ENCODE data around the gene ZNF17. TPM values are rescaled to one million over a fixed set of nuclear protein-coding genes. Genes with fewer than 3 reads are reported as not detected.

ZNF17 gene
- total RNA-seq, 3 donors from 2014 or later = 10.5 to 22.0 (median 11.2) TPM

DNA sequence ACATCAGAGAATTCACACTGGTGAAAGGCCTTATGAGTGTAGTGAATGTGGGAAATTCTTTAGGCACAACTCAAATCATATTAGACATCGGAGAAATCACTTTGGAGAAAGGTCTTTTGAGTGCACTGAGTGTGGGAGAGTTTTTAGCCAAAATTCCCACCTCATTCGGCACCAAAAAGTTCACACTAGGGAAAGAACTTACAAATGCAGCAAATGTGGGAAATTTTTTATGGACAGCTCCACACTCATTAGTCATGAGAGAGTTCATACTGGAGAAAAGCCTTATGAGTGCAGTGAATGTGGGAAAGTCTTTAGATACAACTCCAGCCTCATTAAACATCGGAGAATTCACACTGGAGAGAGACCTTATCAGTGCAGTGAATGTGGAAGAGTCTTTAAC, 10.1 kb downstream of the ZNF17 start:
- H3K9me3 ChIP-seq = peaks cover 85 to 86% of the 10 kb centered on the region in 2 donors
- H3K4me3 ChIP-seq = no peak overlapping the region
- intact Hi-C loops (cut with DNase I; ENCODE audit: low total_unique reads) = no loop called here
- peaks cover 26% of the 10 kb centered on the region for H3K36me3 ChIP-seq
- no peaks in the 10 kb centered on the region for H3K4me1 ChIP-seq
- no peak for TF ChIP-seq POLR2AphosphoS5 (IDR thresholded peaks at IDR 0.05)
- TF ChIP-seq, protein P1, sequence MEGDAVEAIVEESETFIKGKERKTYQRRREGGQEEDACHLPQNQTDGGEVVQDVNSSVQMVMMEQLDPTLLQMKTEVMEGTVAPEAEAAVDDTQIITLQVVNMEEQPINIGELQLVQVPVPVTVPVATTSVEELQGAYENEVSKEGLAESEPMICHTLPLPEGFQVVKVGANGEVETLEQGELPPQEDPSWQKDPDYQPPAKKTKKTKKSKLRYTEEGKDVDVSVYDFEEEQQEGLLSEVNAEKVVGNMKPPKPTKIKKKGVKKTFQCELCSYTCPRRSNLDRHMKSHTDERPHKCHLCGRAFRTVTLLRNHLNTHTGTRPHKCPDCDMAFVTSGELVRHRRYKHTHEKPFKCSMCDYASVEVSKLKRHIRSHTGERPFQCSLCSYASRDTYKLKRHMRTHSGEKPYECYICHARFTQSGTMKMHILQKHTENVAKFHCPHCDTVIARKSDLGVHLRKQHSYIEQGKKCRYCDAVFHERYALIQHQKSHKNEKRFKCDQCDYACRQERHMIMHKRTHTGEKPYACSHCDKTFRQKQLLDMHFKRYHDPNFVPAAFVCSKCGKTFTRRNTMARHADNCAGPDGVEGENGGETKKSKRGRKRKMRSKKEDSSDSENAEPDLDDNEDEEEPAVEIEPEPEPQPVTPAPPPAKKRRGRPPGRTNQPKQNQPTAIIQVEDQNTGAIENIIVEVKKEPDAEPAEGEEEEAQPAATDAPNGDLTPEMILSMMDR (IDR thresholded peaks at IDR 0.05) = no peak
- no peak for TF ChIP-seq POLR2A (IDR thresholded peaks at IDR 0.05)
- H3K27ac ChIP-seq = no peak overlapping the region
- no peaks in the 10 kb centered on the region for H3K27me3 ChIP-seq
- no peak for DNase-seq (ENCODE audit: low spot score in 2 of 2)

DNA sequence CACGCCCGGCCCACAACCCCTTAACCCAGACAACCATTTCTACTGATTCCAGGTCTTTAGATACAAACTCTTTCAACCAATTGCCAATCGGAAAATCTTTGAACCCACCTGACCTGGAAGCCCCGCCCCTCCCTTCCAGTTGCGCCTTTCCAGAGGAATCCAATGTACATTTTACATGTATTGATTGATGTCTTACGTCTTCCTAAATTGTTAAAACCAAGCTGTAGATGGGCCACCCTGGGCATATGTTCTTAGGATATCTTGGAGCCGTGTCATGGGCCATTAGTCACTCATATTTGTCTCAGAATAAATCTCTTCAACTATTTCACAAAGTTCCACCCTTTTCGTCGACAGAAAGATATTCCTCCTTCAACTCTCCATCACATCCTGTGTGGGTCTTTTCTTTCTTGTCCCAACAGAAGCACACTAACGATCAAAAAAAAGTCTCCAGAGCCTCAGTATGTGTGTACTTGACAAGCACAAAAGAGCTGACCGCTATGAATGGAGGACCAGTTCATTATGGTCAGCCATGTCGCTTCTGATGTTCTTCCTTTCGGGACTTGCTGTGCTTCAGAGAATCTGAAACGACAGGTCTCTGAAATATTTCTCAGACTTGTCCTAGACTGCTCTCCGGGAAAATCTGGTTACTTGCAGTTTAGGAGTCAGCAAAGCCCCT, 23.6 kb downstream of the ZNF17 start:
- peaks cover 0 to 8% of the 10 kb centered on the region in 2 donors for H3K9me3 ChIP-seq
- H3K4me3 ChIP-seq = peak overlapping the region; percentile 68 to 85 (median 81)
- no peak for DNase-seq (ENCODE audit: low spot score in 2 of 2)
- H3K27ac ChIP-seq = peak overlapping the region in 1 of 2 donors; percentile 75
- H3K4me1 ChIP-seq = peaks cover 0 to 10% of the 10 kb centered on the region in 2 donors
- TF ChIP-seq POLR2AphosphoS5 (IDR thresholded peaks at IDR 0.05) = no peak
- no peak for TF ChIP-seq POLR2A (IDR thresholded peaks at IDR 0.05)
- intact Hi-C loops (cut with DNase I; ENCODE audit: low total_unique reads) = no loop called here
- no peaks in the 10 kb centered on the region for H3K27me3 ChIP-seq
- no peaks in the 10 kb centered on the region for H3K36me3 ChIP-seq

DNA sequence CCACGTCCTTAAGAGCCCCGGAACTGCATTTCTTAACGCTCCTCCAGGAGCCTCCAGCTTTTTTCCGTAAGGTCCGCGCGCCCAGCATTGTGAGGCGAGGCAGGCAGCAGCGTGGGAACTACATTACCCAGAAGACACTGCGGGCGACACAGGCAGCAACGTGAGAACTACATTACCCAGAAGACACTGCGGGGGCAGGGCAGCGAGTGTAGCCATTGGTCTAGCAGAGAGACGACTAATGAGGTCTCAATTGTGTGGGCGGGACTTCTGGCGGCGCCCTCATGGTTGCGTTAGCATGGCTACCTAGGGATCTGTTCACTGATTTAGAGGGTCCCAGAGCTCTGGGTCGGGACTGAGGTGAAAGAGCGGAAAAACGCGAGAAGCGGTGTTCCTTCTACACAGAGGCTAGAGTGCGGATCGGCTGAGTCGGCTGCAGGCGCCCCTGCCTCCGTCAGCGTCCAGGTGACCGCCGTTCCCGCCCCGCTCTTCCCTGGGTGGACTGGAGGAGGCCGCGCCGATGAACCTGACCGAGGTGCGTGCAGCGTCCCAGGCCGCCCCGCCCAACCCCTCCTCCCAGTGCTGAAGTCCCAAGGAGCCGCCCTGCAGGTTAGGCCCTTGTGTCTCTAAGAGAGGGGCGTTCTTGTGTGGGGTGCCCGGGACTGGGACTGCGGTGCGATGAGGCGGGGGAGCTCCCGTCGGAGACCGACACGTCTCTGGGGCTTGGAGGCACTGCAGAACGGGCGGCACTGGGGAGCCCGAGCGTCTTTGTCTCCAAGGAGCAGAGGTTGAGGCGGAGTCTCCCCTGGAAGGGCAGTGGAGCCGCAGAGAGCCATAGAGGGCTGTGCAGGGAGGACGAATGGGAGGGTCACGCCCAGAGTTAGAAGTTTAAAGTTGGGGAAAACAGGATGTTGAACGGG, 24.4 kb downstream of the ZNF17 start, which contains the start of gene ZNF749:
Gene ZNF749, plus strand, starts transcription at position 264 of the 917 bp plus-strand sequence. Its CDS starts 254 bp downstream, at position 518.
- H3K27me3 ChIP-seq = no peaks in the 10 kb centered on the region
- H3K4me1 ChIP-seq = peaks cover 0 to 10% of the 10 kb centered on the region in 2 donors
- DNase-seq (ENCODE audit: low spot score in 2 of 2) = peak; percentile 97 to 99
- H3K27ac ChIP-seq = peak within 1 kb of the TSS; percentile 75 to 78
- peaks cover 3 to 16% of the 10 kb centered on the region in 2 donors for H3K9me3 ChIP-seq
- H3K36me3 ChIP-seq = no peaks in the 10 kb centered on the region
- H3K4me3 ChIP-seq = peak within 1 kb of the TSS; percentile 68 to 85 (median 81)
- TF ChIP-seq POLR2A (IDR thresholded peaks at IDR 0.05) = no peak
- TF ChIP-seq POLR2AphosphoS5 (IDR thresholded peaks at IDR 0.05) = peak; percentile 42 to 72 (median 70)
- intact Hi-C loops (cut with DNase I; ENCODE audit: low total_unique reads) = no loop called here

DNA sequence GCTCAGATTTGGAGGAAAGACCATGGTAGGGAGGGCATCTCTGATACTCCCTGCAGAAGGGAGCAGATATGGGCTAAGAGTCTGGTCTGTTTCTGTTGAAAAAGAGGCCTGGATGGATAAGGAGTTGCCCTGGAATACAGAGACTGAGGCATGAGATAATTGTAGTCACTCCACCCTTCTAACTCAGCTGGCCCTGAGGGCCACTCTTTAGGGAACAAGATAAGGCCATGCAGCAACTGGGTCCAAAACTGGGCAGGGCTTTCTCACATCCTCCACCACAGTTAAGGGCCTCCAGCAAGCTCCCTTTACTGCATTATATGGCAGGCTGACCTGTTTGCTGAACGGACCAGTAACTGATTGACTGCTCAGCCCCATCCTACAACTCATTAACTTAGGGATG, 25.5 kb downstream of the ZNF17 start:
- Histone ChIP-seq H3K9me3 (peaks cover 10 to 27% of the 10 kb centered on the region in 2 donors), H3K4me3 (peak overlapping the region in 2 of 3 donors; percentile 81 to 85), H3K27me3 (no peaks in the 10 kb centered on the region), H3K27ac (no peak overlapping the region), H3K4me1 (peaks cover 0 to 10% of the 10 kb centered on the region in 2 donors), H3K36me3 (no peaks in the 10 kb centered on the region)
- TF ChIP-seq POLR2AphosphoS5 (IDR thresholded peaks at IDR 0.05) (no peak), POLR2A (IDR thresholded peaks at IDR 0.05) (no peak)
- TF ChIP-seq, protein P1 (IDR thresholded peaks at IDR 0.05) = no peak
- intact Hi-C loops (cut with DNase I; ENCODE audit: low total_unique reads) = no loop called here
- DNase-seq (ENCODE audit: low spot score in 2 of 2) = no peak

DNA sequence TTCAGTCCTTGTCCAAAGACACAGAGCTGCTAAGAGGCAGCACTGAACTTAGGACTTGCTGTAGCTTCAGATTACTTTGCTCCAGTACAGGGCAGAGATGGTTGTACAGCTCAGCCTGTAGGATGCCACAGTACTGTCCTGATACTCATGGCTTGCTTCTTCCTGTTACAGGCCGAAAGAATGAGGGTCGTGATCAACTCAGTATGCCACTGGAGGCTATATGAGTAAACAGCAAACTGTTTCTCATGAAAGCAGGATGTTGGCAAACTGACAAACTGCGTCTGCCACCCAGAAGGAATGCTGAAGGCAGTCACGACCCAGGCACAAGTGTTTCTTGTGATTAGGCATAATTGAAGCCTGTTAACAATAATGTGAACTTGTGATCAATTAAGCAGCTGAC, 27.0 kb downstream of the ZNF17 start:
- TF ChIP-seq POLR2AphosphoS5 (IDR thresholded peaks at IDR 0.05) (no peak), POLR2A (IDR thresholded peaks at IDR 0.05) (no peak)
- TF ChIP-seq, protein P1 (IDR thresholded peaks at IDR 0.05) = no peak
- DNase-seq (ENCODE audit: low spot score in 2 of 2) = no peak
- peaks cover 24 to 41% of the 10 kb centered on the region in 2 donors for H3K9me3 ChIP-seq
- intact Hi-C loops (cut with DNase I; ENCODE audit: low total_unique reads) = no loop called here
- H3K36me3 ChIP-seq = no peaks in the 10 kb centered on the region
- no peak overlapping the region for H3K4me3 ChIP-seq
- peaks cover 0 to 10% of the 10 kb centered on the region in 2 donors for H3K4me1 ChIP-seq
- H3K27me3 ChIP-seq = no peaks in the 10 kb centered on the region
- no peak overlapping the region for H3K27ac ChIP-seq
